ENCODE measurements around the gene GAS7. TPM values are rescaled to one million over a fixed set of nuclear protein-coding genes. Genes with fewer than 3 reads are reported as not detected.

GAS7 gene
- total RNA-seq, 2 donors from 2014 or later, result 0.35 to 2.9 TPM

- no peaks in the 10 kb centered on the region for H3K36me3 Mint-ChIP-seq
These were observed 11.8 kb upstream of the GAS7 start for GRCh38 chr17:10210151-10210574.

GRCh38 chr17:10208604-10209193 is 10.3 kb upstream of the GAS7 start:
- H3K27ac Mint-ChIP-seq, result no peak overlapping the region
- peaks cover 4 to 5% of the 10 kb centered on the region in 2 donors for H3K9me3 Mint-ChIP-seq
- no peaks in the 10 kb centered on the region for H3K36me3 Mint-ChIP-seq
- DNase-seq (ENCODE audit: low spot score in 2 of 2), result no peak
- no peak for ATAC-seq

More at GRCh38 chr17:10210151-10210574, 11.8 kb upstream of the GAS7 start:
- no peak overlapping the region for H3K27ac Mint-ChIP-seq
- ATAC-seq (no peak), DNase-seq (ENCODE audit: low spot score in 2 of 2) (no peak)
- peaks cover 4 to 5% of the 10 kb centered on the region in 2 donors for H3K9me3 Mint-ChIP-seq

GRCh38 chr17:10207153-10207552 is 8.7 kb upstream of the GAS7 start:
- DNase-seq (ENCODE audit: low spot score in 2 of 2), result no peak
- Mint-ChIP-seq H3K27ac (no peak overlapping the region), H3K36me3 (no peaks in the 10 kb centered on the region), H3K9me3 (peaks cover 4 to 5% of the 10 kb centered on the region in 2 donors)
- ATAC-seq, result no peak

GRCh38 chr17:10205549-10206185 is 7.3 kb upstream of the GAS7 start:
- Mint-ChIP-seq H3K9me3 (peaks cover 4 to 5% of the 10 kb centered on the region in 2 donors), H3K27ac (peak overlapping the region in 1 of 2 donors; percentile 80), H3K36me3 (no peaks in the 10 kb centered on the region)
- ATAC-seq, result peak in 1 of 2 donors; percentile 84
- peak in 1 of 2 donors; percentile 64 for DNase-seq (ENCODE audit: low spot score in 2 of 2)

GRCh38 chr17:10201680-10202079 is 3.3 kb upstream of the GAS7 start:
- H3K36me3 Mint-ChIP-seq, result peaks cover 5 to 12% of the 10 kb centered on the region in 2 donors
- DNase-seq (ENCODE audit: low spot score in 2 of 2), result no peak
- peaks cover 4 to 8% of the 10 kb centered on the region in 2 donors for H3K9me3 Mint-ChIP-seq
- H3K27ac Mint-ChIP-seq, result no peak overlapping the region
- no peak for ATAC-seq

GRCh38 chr17:10200645-10201044 is 2.2 kb upstream of the GAS7 start:
- ATAC-seq, result no peak
- Mint-ChIP-seq H3K9me3 (peaks cover 8 to 9% of the 10 kb centered on the region in 2 donors), H3K27ac (no peak overlapping the region), H3K36me3 (peaks cover 5 to 12% of the 10 kb centered on the region in 2 donors)
- no peak for DNase-seq (ENCODE audit: low spot score in 2 of 2)

- Mint-ChIP-seq H3K9me3 (peaks cover 4 to 9% of the 10 kb centered on the region in 2 donors), H3K36me3 (peaks cover 5 to 12% of the 10 kb centered on the region in 2 donors), H3K27ac (no peak overlapping the region)
- DNase-seq (ENCODE audit: low spot score in 2 of 2), result no peak
- ATAC-seq, result no peak
These were observed 1.6 kb upstream of the GAS7 start for GRCh38 chr17:10200016-10200415.

- ATAC-seq, result peak in 1 of 2 donors; percentile 11
- peaks cover 18 to 20% of the 10 kb centered on the region in 2 donors for H3K9me3 Mint-ChIP-seq
- no peak for DNase-seq (ENCODE audit: low spot score in 2 of 2)
- H3K36me3 Mint-ChIP-seq, result peaks cover 20 to 29% of the 10 kb centered on the region in 2 donors
- H3K27ac Mint-ChIP-seq, result no peak overlapping the region
These were observed 491 bp downstream of the GAS7 start for GRCh38 chr17:10197721-10198508.

GRCh38 chr17:10197362-10197720 is 1.1 kb downstream of the GAS7 start:
- Mint-ChIP-seq H3K9me3 (peaks cover 18 to 20% of the 10 kb centered on the region in 2 donors), H3K36me3 (peaks cover 20 to 29% of the 10 kb centered on the region in 2 donors), H3K27ac (no peak overlapping the region)
- DNase-seq (ENCODE audit: low spot score in 2 of 2) (no peak), ATAC-seq (no peak)

- Mint-ChIP-seq H3K36me3 (peaks cover 20 to 29% of the 10 kb centered on the region in 2 donors), H3K27ac (no peak overlapping the region)
- no peak for ATAC-seq
These were observed 1.5 kb downstream of the GAS7 start for GRCh38 chr17:10196941-10197340.

GRCh38 chr17:10196384-10196895 is 2.0 kb downstream of the GAS7 start:
- DNase-seq (ENCODE audit: low spot score in 2 of 2), result no peak
- Mint-ChIP-seq H3K36me3 (peaks cover 20 to 29% of the 10 kb centered on the region in 2 donors), H3K9me3 (peaks cover 18 to 20% of the 10 kb centered on the region in 2 donors), H3K27ac (no peak overlapping the region)
- no peak for ATAC-seq

More at GRCh38 chr17:10196941-10197340, 1.5 kb downstream of the GAS7 start:
- DNase-seq (ENCODE audit: low spot score in 2 of 2), result no peak
- peaks cover 18 to 20% of the 10 kb centered on the region in 2 donors for H3K9me3 Mint-ChIP-seq

GRCh38 chr17:10195090-10195805 is 3.2 kb downstream of the GAS7 start:
- ATAC-seq (no peak), DNase-seq (ENCODE audit: low spot score in 2 of 2) (no peak)
- no peak overlapping the region for H3K27ac Mint-ChIP-seq
- H3K9me3 Mint-ChIP-seq, result peaks cover 18 to 20% of the 10 kb centered on the region in 2 donors
- peaks cover 19 to 28% of the 10 kb centered on the region in 2 donors for H3K36me3 Mint-ChIP-seq

GRCh38 chr17:10193632-10194031 is 4.8 kb downstream of the GAS7 start:
- Mint-ChIP-seq H3K36me3 (peaks cover 15 to 17% of the 10 kb centered on the region in 2 donors), H3K27ac (no peak overlapping the region), H3K9me3 (peaks cover 16 to 18% of the 10 kb centered on the region in 2 donors)
- ATAC-seq, result no peak
- DNase-seq (ENCODE audit: low spot score in 2 of 2), result no peak

- peaks cover 16 to 18% of the 10 kb centered on the region in 2 donors for H3K9me3 Mint-ChIP-seq
- ATAC-seq (no peak), DNase-seq (ENCODE audit: low spot score in 2 of 2) (no peak)
- H3K27ac Mint-ChIP-seq, result no peak overlapping the region
- H3K36me3 Mint-ChIP-seq, result peaks cover 15 to 17% of the 10 kb centered on the region in 2 donors
These were observed 5.4 kb downstream of the GAS7 start for GRCh38 chr17:10192972-10193371.

GRCh38 chr17:10192461-10192860 is 5.9 kb downstream of the GAS7 start:
- ATAC-seq (no peak), DNase-seq (ENCODE audit: low spot score in 2 of 2) (no peak)
- peaks cover 15 to 17% of the 10 kb centered on the region in 2 donors for H3K36me3 Mint-ChIP-seq
- peaks cover 16 to 18% of the 10 kb centered on the region in 2 donors for H3K9me3 Mint-ChIP-seq
- no peak overlapping the region for H3K27ac Mint-ChIP-seq

GRCh38 chr17:10187456-10187855 is 10.9 kb downstream of the GAS7 start:
- DNase-seq (ENCODE audit: low spot score in 2 of 2) (no peak), ATAC-seq (no peak)
- Mint-ChIP-seq H3K36me3 (no peaks in the 10 kb centered on the region), H3K27ac (no peak overlapping the region), H3K9me3 (no peaks in the 10 kb centered on the region)

Data from activated naive CD4-positive, alpha-beta T cell treated with anti-CD3 and anti-CD28 coated beads, Interleukin-2, amount 50 U/mL, for 72 hours (primary cell).